GM10847 (cell line): ENCODE data around the gene SERTAD4.

ENCODE experiments used
- POLR2A ChIP-seq: IDR thresholded peaks from 2 replicates; pipeline ENCODE4 v1.6.1; 2011; ENCODE audit not compliant: insufficient read length; ENCODE audit errors: extremely low read depth

SERTAD4 gene

DNA sequence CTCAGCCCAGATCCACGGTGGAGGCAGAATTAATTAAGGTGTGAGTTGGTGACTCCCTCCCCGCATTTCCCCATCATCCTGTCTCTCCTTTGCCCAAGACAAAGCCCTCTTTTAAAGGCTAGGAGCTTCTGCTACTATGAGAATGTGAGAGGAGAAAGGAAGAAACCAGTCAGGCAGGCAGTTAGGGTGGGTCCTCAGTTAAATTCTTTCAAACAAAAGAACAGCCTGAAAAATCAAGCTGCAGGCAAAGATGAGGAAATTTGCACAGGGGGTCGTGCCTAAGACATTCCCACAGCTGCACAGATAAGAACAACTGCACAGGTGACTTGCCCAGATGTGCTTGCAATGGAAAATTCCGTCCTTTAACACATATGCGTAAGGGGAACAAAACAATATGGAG is 47.6 kb downstream of the SERTAD4 start:
- TF ChIP-seq POLR2A: no peak

DNA sequence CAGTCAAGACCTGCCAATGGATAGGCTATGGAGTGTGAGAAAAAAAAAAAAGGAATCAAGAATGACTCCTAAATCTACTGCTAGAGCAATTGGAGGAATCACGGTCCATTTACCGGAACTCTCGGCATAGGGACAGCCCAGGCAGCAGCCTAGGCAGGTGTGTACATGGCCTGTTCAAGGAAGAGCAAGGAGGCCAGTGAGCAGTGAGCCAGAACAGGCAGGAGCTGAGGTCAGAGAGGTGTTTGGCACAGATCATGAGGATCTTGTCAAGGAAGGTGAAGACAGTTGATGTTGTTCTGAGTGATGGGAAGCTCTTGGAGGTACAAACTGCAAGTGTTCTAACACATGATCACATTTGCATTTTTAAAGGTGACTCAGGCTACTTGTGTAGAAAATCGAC is 55.5 kb downstream of the SERTAD4 start:
- no peak for TF ChIP-seq POLR2A

DNA sequence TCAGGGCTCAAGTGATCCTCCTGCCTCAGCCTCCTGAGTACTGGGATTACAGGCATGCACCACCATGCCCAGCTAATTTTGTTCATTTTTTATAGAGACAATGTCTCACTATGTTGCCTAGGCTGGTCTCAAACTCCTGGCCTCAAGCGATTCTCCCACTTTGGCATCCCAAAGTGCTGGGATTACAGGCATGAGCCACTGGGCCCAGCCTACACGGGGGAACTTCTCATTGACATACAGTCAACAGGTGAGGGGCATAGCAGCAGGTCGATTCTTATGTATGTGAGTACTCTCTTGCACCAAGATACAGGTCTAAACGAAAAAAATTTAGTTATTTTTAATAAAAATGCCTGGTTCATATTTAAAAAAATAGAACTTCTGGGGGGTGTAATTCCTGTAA is 56.7 kb downstream of the SERTAD4 start:
- TF ChIP-seq POLR2A: no peak

DNA sequence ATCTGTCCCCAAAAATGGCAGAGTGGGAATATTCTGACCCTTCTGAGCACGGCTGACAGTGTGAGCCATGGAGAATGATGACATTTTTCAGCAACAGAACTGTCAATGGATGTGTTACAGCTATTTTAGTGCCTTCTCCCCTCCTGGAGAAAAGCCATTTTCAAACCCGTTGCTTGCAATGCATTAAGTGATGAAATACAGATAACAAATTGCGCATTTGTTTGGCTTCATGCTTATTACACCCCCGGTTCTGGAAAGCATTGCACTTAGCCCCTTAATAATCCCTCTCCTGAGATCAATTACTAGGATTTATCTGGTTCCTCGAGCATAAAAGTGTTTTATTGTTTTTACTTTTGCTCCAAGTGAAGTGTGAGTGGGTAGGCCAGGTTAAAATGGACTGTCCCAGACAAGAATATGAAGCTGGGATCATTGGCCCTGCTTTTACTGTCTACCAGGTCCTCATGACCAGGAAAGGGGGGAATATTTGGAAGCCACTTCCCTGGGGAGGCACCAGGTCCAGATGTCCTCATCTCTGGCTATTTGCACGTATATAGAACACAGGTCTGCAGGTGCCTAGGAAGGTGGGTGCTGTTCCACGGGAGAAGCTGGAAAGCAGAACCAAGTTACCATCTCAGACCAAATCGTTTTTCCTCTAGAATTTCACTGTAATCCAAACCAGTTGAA is 58.6 kb downstream of the SERTAD4 start:
- TF ChIP-seq POLR2A: no peak

DNA sequence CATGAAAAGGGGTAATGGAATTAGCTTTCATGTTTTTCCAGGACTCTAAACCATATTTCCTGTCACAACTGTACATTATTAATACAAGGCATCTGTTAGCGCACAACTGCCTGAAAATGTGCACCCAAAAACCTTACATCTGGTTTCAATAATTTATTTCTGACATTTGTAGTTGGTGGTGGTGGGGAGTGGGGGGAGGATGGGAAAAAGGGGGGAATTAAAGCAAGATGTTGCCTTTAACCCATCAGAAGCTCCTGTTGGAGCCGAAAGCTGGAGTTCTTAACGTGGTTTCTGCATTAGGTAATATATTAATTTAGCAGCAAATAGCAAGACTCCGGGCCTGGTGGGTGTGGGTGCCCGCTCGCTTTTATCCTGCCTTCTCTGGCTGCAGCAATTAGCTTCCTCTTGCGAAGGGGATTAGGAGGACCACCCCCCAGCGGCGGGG is 59.2 kb downstream of the SERTAD4 start:
- no peak for TF ChIP-seq POLR2A

DNA sequence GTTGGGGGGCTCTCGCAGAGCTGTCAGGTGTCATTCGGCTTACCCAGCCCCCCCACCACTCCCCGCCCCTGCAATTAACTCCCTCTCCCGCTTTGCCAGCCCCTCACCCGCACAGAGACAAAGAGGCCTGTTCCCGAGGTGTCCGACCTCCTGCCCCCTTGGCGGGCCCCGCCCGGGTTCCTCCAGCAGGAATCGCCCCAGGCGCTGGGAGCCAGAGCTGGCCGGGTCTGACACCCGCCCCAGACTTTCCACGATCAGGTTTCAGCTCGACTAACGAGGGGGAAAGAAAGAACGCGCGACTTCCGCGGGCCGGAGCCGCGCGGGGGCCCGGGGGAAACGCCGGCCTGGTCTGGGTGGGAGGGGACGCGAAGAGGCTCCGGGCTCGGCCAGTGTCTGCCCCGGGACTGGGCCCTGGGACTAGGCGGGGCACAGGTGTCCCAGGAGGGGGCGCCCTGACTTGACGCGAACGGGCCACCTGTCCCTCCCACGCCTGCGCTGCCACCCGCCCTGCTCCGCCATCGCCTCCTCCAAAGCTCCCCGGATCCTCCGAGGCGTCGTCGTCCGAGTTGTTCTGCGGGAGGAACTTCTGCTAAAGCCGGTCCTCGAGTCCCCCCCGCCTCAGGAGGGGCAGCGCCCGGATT is 59.8 kb downstream of the SERTAD4 start:
- TF ChIP-seq POLR2A: no peak

DNA sequence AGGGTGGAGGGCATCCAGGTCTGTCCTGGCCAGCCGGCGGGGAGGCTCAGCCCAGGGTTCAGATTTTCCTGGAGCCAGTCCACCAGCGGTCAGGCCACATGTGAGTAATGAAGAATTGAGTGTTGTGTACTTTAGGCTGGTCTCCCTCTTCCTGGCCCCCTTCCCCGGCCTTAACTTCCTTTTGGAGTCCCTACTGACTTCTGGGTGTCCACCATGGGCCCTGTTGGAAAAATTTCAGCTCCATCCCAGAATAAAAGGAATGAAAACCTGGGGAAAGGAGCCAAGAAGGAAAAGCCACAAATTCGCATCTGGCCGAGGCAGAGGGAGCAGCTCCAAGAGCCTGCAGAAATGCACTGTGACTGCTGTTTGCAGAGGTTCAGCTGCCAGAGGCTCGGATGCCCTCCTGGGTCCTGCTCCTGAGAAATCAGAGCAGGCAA is 60.6 kb downstream of the SERTAD4 start:
- no peak for TF ChIP-seq POLR2A

DNA sequence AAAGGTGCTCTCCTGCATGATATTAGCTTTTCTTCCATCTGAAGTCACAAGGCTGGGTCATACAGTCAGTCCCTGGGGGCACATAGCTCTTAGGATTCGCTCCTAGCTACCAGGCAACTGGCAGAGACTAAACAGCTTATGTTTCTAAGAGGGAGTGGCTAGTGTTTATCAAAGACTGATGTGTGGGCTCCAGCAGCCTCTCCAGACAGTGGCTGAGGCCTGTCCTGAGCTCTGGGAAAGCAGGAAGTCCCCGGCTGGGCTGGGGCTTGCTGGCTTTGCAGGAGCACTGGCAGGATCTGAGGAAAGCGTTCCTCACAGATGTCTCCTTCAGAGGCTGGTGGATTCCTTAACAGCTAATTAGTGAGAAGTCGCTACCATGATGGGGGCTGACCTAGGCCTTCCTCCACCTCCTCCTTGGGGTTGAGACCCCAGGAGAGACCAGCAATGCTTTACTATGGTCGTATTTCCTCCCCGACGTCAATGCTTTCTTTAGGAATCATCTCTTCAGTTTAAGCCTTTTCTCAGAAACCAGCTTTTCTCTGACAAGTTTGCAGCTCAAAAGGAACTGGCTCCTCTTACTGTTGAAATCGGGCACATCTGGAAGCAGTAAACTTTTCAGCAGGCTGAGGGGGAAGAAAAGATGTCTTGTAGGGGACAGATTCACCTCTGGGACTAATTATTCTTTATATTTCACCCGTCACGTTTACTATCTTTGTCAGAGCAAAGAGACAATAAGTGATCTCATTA is 62.6 kb downstream of the SERTAD4 start:
- no peak for TF ChIP-seq POLR2A
